ENCODE data around the gene BTN1A1. TPM values are rescaled to one million over a fixed set of nuclear protein-coding genes. Genes with fewer than 3 reads are reported as not detected.

BTN1A1 gene
- total and polyA plus RNA-seq, 9 of the 15 experiments (the other 6 are each of a cell fraction or from before 2014, with no cell fraction given): 0.01 to 0.15 (median 0.06) TPM; not detected in 4

DNA sequence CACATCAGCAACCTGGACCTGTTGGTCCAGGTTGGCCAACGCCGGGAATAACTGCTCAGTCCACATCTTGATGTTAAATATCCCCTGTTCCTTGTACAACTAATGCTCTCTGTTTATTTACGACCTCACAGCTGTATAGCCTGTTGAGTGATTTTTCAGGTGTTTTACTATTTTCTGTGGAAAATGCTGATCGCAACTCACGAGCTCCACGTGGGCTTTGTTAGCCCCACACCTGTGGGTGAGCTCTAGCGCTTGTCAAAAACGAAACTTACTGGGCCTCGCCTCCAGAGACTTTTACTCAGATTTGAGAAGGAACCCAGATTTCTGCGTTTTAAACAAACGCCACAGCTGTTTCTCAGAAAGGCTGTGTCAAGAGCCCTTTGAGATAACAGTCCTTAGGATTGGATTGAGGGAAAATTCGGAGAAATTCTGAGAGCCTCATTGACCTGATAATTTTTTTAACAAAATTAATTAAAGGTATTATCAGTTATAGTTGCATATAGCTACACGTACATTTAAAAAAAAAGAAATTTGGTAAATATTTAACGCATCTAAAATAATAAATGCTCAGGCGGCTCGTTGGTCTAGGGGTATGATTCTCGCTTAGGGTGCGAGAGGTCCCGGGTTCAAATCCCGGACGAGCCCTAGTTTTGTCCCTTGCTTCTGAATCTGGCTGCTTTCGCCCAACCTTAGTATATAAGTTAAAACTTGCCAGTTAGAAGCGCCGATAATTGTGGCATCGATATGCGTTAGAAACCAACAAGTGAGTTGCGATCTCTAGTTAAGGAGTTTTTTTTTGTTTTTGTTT, 54.8 kb downstream of the BTN1A1 start (continued):
- TF ChIP-seq, protein P1, sequence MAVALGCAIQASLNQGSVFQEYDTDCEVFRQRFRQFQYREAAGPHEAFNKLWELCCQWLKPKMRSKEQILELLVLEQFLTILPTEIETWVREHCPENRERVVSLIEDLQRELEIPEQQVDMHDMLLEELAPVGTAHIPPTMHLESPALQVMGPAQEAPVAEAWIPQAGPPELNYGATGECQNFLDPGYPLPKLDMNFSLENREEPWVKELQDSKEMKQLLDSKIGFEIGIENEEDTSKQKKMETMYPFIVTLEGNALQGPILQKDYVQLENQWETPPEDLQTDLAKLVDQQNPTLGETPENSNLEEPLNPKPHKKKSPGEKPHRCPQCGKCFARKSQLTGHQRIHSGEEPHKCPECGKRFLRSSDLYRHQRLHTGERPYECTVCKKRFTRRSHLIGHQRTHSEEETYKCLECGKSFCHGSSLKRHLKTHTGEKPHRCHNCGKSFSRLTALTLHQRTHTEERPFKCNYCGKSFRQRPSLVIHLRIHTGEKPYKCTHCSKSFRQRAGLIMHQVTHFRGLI (CRISPR knock-in tag; IDR thresholded peaks at IDR 0.05): no peak
- TF ChIP-seq SMARCA5 (IDR thresholded peaks at IDR 0.05) (no peak), PTRF (tag; IDR thresholded peaks at IDR 0.05) (no peak), STAT5B (CRISPR knock-in tag; IDR thresholded peaks at IDR 0.05) (no peak), GATA2 (CRISPR knock-in tag; IDR thresholded peaks at IDR 0.05) (no peak), RBM34 (IDR thresholded peaks at IDR 0.05; ENCODE audit: borderline replicate concordance, insufficient read depth, low read length) (no peak), ZNF668 (CRISPR knock-in tag; IDR thresholded peaks at IDR 0.05) (no peak), BMI1 (IDR thresholded peaks at IDR 0.05; ENCODE audit: low read length) (no peak), GTF2E2 (tag; IDR thresholded peaks at IDR 0.05) (peak; percentile 27; the same call in 1 of the 2 replicates), SREBF1 (IDR thresholded peaks at IDR 0.05; ENCODE audit: borderline replicate concordance, low read depth, low read length) (no peak), CREB1 (IDR thresholded peaks at IDR 0.05) (no peak), CREB1 (CRISPR knock-in tag; IDR thresholded peaks at IDR 0.05) (no peak), ZNF77 (CRISPR knock-in tag; IDR thresholded peaks at IDR 0.05) (no peak), HNRNPLL (IDR thresholded peaks at IDR 0.05; ENCODE audit: low read depth, low read length, poor library complexity, severe bottlenecking) (no peak), TGIF2 (CRISPR knock-in tag; IDR thresholded peaks at IDR 0.05) (no peak), CREM (IDR thresholded peaks at IDR 0.05; ENCODE audit: low read depth) (no peak), TEAD4 (IDR thresholded peaks at IDR 0.05; ENCODE audit: low read length) (peak; percentile 83), TEAD4 (CRISPR knock-in tag; IDR thresholded peaks at IDR 0.05; ENCODE audit: borderline replicate concordance) (no peak), NFXL1 (CRISPR knock-in tag; IDR thresholded peaks at IDR 0.05) (no peak), ZNF3 (CRISPR knock-in tag; IDR thresholded peaks at IDR 0.05) (no peak)
- TF ChIP-seq, protein P2, sequence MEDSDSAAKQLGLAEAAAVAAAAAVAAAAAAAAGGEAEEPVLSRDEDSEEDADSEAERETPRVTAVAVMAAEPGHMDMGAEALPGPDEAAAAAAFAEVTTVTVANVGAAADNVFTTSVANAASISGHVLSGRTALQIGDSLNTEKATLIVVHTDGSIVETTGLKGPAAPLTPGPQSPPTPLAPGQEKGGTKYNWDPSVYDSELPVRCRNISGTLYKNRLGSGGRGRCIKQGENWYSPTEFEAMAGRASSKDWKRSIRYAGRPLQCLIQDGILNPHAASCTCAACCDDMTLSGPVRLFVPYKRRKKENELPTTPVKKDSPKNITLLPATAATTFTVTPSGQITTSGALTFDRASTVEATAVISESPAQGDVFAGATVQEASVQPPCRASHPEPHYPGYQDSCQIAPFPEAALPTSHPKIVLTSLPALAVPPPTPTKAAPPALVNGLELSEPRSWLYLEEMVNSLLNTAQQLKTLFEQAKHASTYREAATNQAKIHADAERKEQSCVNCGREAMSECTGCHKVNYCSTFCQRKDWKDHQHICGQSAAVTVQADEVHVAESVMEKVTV (CRISPR knock-in tag; IDR thresholded peaks at IDR 0.05): no peak
- TF ChIP-seq, protein P3, sequence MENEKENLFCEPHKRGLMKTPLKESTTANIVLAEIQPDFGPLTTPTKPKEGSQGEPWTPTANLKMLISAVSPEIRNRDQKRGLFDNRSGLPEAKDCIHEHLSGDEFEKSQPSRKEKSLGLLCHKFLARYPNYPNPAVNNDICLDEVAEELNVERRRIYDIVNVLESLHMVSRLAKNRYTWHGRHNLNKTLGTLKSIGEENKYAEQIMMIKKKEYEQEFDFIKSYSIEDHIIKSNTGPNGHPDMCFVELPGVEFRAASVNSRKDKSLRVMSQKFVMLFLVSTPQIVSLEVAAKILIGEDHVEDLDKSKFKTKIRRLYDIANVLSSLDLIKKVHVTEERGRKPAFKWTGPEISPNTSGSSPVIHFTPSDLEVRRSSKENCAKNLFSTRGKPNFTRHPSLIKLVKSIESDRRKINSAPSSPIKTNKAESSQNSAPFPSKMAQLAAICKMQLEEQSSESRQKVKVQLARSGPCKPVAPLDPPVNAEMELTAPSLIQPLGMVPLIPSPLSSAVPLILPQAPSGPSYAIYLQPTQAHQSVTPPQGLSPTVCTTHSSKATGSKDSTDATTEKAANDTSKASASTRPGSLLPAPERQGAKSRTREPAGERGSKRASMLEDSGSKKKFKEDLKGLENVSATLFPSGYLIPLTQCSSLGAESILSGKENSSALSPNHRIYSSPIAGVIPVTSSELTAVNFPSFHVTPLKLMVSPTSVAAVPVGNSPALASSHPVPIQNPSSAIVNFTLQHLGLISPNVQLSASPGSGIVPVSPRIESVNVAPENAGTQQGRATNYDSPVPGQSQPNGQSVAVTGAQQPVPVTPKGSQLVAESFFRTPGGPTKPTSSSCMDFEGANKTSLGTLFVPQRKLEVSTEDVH (IDR thresholded peaks at IDR 0.05; ENCODE audit: low read depth, partially characterized antibody): peak; percentile 36
- TF ChIP-seq, protein P4, sequence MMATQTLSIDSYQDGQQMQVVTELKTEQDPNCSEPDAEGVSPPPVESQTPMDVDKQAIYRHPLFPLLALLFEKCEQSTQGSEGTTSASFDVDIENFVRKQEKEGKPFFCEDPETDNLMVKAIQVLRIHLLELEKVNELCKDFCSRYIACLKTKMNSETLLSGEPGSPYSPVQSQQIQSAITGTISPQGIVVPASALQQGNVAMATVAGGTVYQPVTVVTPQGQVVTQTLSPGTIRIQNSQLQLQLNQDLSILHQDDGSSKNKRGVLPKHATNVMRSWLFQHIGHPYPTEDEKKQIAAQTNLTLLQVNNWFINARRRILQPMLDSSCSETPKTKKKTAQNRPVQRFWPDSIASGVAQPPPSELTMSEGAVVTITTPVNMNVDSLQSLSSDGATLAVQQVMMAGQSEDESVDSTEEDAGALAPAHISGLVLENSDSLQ (IDR thresholded peaks at IDR 0.05): no peak
